Measurements from ENCODE around the gene PHGDH.
"Not testable (repeated sequence)": the region's sequence is repeated elsewhere in the genome, so short reads cannot be mapped to it uniquely, and the experiment has no call there.

DNA sequence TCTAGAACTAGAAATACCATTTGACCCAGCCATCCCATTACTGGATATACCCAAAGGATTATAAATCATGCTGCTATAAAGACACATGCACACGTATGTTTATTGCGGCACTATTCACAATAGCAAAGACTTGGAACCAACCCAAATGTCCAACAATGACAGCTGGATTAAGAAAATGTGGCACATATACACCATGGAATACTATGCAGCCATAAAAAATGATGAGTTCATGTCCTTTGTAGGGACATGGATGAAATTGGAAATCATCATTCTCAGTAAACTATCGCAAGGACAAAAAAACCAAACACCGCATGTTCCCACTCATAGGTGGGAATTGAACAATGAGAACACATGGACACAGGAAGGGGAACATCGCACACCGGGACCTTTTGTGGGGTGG is 5.1 kb upstream of the PHGDH start:
- not testable (repeated sequence) for TF ChIP-seq CTCF (IDR thresholded peaks at IDR 0.05); POLR2AphosphoS5 (IDR thresholded peaks at IDR 0.05; ENCODE audit: insufficient read depth in 1 of 2, low read depth in 1 of 2); POLR2A (IDR thresholded peaks at IDR 0.05)
